Osteoblast (primary cell): Measurements from ENCODE around the gene FAM43B. TPM values are rescaled to one million over a fixed set of nuclear protein-coding genes. Genes with fewer than 3 reads are reported as not detected.
A peak's percentile ranks its signal among the peaks of the same experiment; 100 is the strongest.

Source experiments
- DNase-seq: peaks from one replicate; pipeline ENCODE4 v3.0.0; 2011; ENCODE audit warnings: low spot score, mixed read lengths; ENCODE audit not compliant: insufficient read length; ENCODE audit errors: missing footprints
- H2AFZ ChIP-seq: 2 replicates; pipeline ENCODE4 v1.6.0; 2011; ENCODE audit warnings: mild to moderate bottlenecking, low read length
- H3K27ac ChIP-seq: 2 replicates; pipeline ENCODE4 v1.5.1; 2011; ENCODE audit warnings: mild to moderate bottlenecking, low read depth, low read length, moderate library complexity
- H3K27me3 ChIP-seq: 2 replicates; pipeline ENCODE4 v1.6.0; 2012; ENCODE audit warnings: mild to moderate bottlenecking, control low read depth, inconsistent platforms, low read length, moderate library complexity; ENCODE audit not compliant: insufficient read depth
- H3K36me3 ChIP-seq: 2 replicates; pipeline ENCODE4 v1.5.1; 2011; ENCODE audit warnings: mild to moderate bottlenecking, low read length, control low read depth, moderate library complexity; ENCODE audit not compliant: insufficient read depth
- H3K4me1 ChIP-seq: 2 replicates; pipeline ENCODE4 v1.5.1; 2011; ENCODE audit warnings: mild to moderate bottlenecking, low read length, control low read depth, moderate library complexity; ENCODE audit not compliant: insufficient read depth
- H3K4me2 ChIP-seq: 2 replicates; pipeline ENCODE4 v1.6.0; 2011; ENCODE audit warnings: mild to moderate bottlenecking, low read length; ENCODE audit not compliant: insufficient read depth
- H3K4me3 ChIP-seq: fragments of 200-600 bp; sonication (generic); 3 replicates; pipeline ENCODE4 v1.5.1; 2012; ENCODE audit warnings: mild to moderate bottlenecking, low read length, inconsistent platforms; ENCODE audit not compliant: insufficient read depth
- H3K79me2 ChIP-seq: 2 replicates; pipeline ENCODE4 v1.6.0; 2012; ENCODE audit warnings: mild to moderate bottlenecking, low read length, control low read depth, inconsistent platforms; ENCODE audit not compliant: insufficient read depth
- H3K9me3 ChIP-seq: 2 replicates; pipeline ENCODE4 v1.5.1; 2011; ENCODE audit warnings: low read depth, low read length, control low read depth
- H4K20me1 ChIP-seq: 2 replicates; pipeline ENCODE4 v1.6.0; 2012; ENCODE audit warnings: mild to moderate bottlenecking, low read length, control low read depth; ENCODE audit not compliant: insufficient read depth
- CTCF ChIP-seq: IDR thresholded peaks from 2 replicates; pipeline ENCODE4 v1.5.1; 2011; ENCODE audit warnings: mild to moderate bottlenecking, low read depth, low read length, moderate library complexity; ENCODE audit errors: extremely low read depth
- total RNA-seq: library from RNA; depleted of rRNA; stranded (reverse); fragments of >200 nt; gene quantifications from 2 replicates; pipeline ENCODE4 v1.2.3, GENCODE V29; 2012

FAM43B gene
- total RNA-seq = under 0.01 TPM in 1 of 2 replicates, not detected in the other

- no peak within 1 kb of the TSS for H3K27ac ChIP-seq
- no peaks in the 10 kb centered on the region for H3K79me2 ChIP-seq
- no peak within 1 kb of the TSS for H2AFZ ChIP-seq
- no peaks in the 10 kb centered on the region for H3K9me3 ChIP-seq
- H3K4me2 ChIP-seq = no peak within 1 kb of the TSS
- peak within 1 kb of the TSS; percentile 25 for H3K4me3 ChIP-seq
- no peak for TF ChIP-seq CTCF
- H3K36me3 ChIP-seq = no peaks in the 10 kb centered on the region
- no peaks in the 10 kb centered on the region for H3K4me1 ChIP-seq
- H4K20me1 ChIP-seq = no peaks in the 10 kb centered on the region
- peak; percentile 88 for DNase-seq
- peaks cover 75% of the 10 kb centered on the region for H3K27me3 ChIP-seq
Observed at GRCh38 chr1:20551945-20552727, at the start of gene FAM43B. FAM43B (plus strand) TSS chr1:20552573; CDS start chr1:20552974, 401 bp downstream.

DNA sequence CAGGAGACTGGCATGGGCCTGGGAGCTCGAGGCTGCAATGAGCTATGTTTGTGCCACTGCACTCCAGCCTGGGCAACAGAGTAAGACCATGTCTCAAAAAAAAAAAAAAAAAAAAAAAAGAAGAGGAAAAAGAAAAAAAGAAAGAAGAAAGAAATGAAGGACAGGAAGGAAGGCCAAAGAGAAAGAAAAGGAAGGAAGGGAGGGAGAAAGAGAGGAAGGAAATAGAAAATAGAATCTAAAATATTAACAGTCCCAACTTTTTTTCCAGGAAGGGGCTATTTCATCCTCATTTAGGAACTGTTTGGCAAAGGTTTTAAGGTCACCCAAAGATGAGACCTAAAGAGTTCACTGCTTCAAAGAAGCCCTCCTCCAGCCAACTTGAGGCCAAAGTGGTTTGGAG is 46.9 kb upstream of the FAM43B start:
- DNase-seq = peak; percentile 17
- peaks cover 47% of the 10 kb centered on the region for H3K79me2 ChIP-seq
- H3K36me3 ChIP-seq = peaks cover 31% of the 10 kb centered on the region
- no peak overlapping the region for H2AFZ ChIP-seq
- peaks cover 6% of the 10 kb centered on the region for H4K20me1 ChIP-seq
- H3K27me3 ChIP-seq = no peaks in the 10 kb centered on the region
- H3K4me2 ChIP-seq = no peak overlapping the region
- H3K9me3 ChIP-seq = no peaks in the 10 kb centered on the region
- no peak overlapping the region for H3K27ac ChIP-seq
- H3K4me1 ChIP-seq = no peaks in the 10 kb centered on the region
- no peak for TF ChIP-seq CTCF
- H3K4me3 ChIP-seq = no peak overlapping the region

DNA sequence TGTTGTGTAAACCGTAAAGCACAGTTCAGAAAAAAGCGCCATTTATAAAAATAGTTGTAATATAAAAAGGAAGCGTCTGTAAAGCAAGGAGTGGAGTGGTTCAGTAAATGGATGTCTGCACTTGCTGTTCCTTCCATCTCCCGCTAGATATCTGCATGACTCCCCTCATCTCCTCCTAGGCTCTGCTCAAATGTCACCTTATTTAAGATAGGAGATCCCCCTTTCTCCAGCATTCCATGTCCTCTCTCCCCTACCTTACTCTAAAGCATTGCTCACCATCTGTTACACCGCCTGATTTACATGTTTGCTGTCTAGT is 45.2 kb upstream of the FAM43B start:
- H3K9me3 ChIP-seq = no peaks in the 10 kb centered on the region
- peak overlapping the region; percentile 85 for H3K4me2 ChIP-seq
- peaks cover 47% of the 10 kb centered on the region for H3K79me2 ChIP-seq
- peak; percentile 79 for DNase-seq
- H3K27me3 ChIP-seq = no peaks in the 10 kb centered on the region
- peak overlapping the region; percentile 93 for H3K4me3 ChIP-seq
- H2AFZ ChIP-seq = peak overlapping the region; percentile 99
- peak overlapping the region; percentile 88 for H3K27ac ChIP-seq
- no peaks in the 10 kb centered on the region for H3K4me1 ChIP-seq
- peaks cover 14% of the 10 kb centered on the region for H3K36me3 ChIP-seq
- TF ChIP-seq CTCF = no peak
- peaks cover 6% of the 10 kb centered on the region for H4K20me1 ChIP-seq

GRCh38 chr1:20507564-20508410 is 44.6 kb upstream of the FAM43B start, which contains the start of gene MUL1:
MUL1 (minus strand) TSS chr1:20508151; CDS start chr1:20508024, 127 bp downstream.
- no peaks in the 10 kb centered on the region for H3K4me1 ChIP-seq
- H3K4me2 ChIP-seq = peak within 1 kb of the TSS; percentile 85
- H3K79me2 ChIP-seq = peaks cover 47% of the 10 kb centered on the region
- H3K4me3 ChIP-seq = peak within 1 kb of the TSS; percentile 93
- peaks cover 6% of the 10 kb centered on the region for H4K20me1 ChIP-seq
- H3K27me3 ChIP-seq = no peaks in the 10 kb centered on the region
- H2AFZ ChIP-seq = peak within 1 kb of the TSS; percentile 99
- H3K9me3 ChIP-seq = no peaks in the 10 kb centered on the region
- no peak for TF ChIP-seq CTCF
- H3K36me3 ChIP-seq = peaks cover 14% of the 10 kb centered on the region
- DNase-seq = peak; percentile 98
- peak within 1 kb of the TSS; percentile 88 for H3K27ac ChIP-seq
